ENCODE results near the gene NTN1.

GRCh38 chr17:9054126-9054975 lies 33.0 kb downstream of the NTN1 start:
- TF ChIP-seq CTCF (IDR thresholded peaks at IDR 0.05) (no peak), POLR2A (IDR thresholded peaks at IDR 0.05) (no peak)

Data from ovary (tissue), 3 donors.